HFFc6 (cell line): Measurements from ENCODE around the gene ZBTB44. TPM values are rescaled to one million over a fixed set of nuclear protein-coding genes. Genes with fewer than 3 reads are reported as not detected.
"Not testable (repeated sequence)": the region's sequence is repeated elsewhere in the genome, so short reads cannot be mapped to it uniquely, and the experiment has no call there.

Experiments
- DNase-seq: peaks from one replicate; pipeline ENCODE4 v3.0.0-alpha.2; 2018
- H3K27ac Mint-ChIP-seq: 2 replicates; pipeline ENCODE4 v1.8.0; 2020; ENCODE audit warnings: mild to moderate bottlenecking, mixed read lengths
- H3K27me3 Mint-ChIP-seq: 2 replicates; pipeline ENCODE4 v1.8.0; 2021; ENCODE audit warnings: mild to moderate bottlenecking, moderate library complexity, mixed read lengths; ENCODE audit not compliant: insufficient read depth
- H3K36me3 Mint-ChIP-seq: 2 replicates; pipeline ENCODE4 v1.8.0; 2021; ENCODE audit warnings: low read depth, mixed read lengths
- H3K4me1 Mint-ChIP-seq: 2 replicates; pipeline ENCODE4 v1.8.0; 2020; ENCODE audit warnings: low read depth, mixed read lengths
- H3K4me3 Mint-ChIP-seq: 2 replicates; pipeline ENCODE4 v1.8.0; 2020; ENCODE audit warnings: mild to moderate bottlenecking, moderate library complexity, mixed read lengths
- H3K9me3 Mint-ChIP-seq: 2 replicates; pipeline ENCODE4 v1.8.0; 2020; ENCODE audit warnings: mild to moderate bottlenecking, mixed read lengths
- total RNA-seq, 6 experiments: library from RNA; stranded (reverse); fragmentation: NEBNext Ultra II Directional; extraction: Animal tissue kit (Norgen Biotek cat#: 25700); gene quantifications; 2 replicates in 1 of 6; 3 replicates in 5 of 6; pipeline ENCODE4 v1.2.3, GENCODE V29; 2021
- TF ChIP-seq, protein P1 (sequence below): fragments of 200-600 bp; sonication (generic); IDR thresholded peaks from 2 replicates; pipeline ENCODE4 v1.5.0; 2021; ENCODE audit warnings: antibody characterized with exemption, mild to moderate bottlenecking

ZBTB44 gene
- total RNA-seq, 6 experiments from 2014 or later: 9.4 to 16.5 (median 12.4) TPM

DNA sequence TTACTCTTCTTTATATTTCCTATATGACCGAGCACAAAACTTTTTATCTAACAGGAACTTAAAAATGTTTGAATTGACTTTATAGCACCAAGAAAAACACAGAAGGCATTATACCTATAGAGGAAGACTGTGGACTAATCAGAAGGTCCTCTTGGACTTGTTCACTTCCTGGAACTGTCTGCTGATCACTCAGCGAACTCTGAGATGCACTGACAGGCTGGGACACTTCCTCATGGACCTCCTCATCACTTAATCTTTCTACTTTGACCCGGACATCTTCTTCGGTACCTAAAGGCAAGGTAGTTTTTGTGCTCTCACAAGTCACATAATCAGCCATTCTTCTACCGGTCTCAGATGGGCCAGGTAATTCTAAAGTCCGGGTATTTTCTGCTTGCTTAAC is 54.0 kb downstream of the ZBTB44 start:
- no peaks in the 10 kb centered on the region for H3K4me1 Mint-ChIP-seq
- peaks cover 14% of the 10 kb centered on the region; the same call in 1 of the 2 replicates for H3K36me3 Mint-ChIP-seq
- H3K4me3 Mint-ChIP-seq: no peak overlapping the region
- no peak for DNase-seq
- TF ChIP-seq, protein P1, sequence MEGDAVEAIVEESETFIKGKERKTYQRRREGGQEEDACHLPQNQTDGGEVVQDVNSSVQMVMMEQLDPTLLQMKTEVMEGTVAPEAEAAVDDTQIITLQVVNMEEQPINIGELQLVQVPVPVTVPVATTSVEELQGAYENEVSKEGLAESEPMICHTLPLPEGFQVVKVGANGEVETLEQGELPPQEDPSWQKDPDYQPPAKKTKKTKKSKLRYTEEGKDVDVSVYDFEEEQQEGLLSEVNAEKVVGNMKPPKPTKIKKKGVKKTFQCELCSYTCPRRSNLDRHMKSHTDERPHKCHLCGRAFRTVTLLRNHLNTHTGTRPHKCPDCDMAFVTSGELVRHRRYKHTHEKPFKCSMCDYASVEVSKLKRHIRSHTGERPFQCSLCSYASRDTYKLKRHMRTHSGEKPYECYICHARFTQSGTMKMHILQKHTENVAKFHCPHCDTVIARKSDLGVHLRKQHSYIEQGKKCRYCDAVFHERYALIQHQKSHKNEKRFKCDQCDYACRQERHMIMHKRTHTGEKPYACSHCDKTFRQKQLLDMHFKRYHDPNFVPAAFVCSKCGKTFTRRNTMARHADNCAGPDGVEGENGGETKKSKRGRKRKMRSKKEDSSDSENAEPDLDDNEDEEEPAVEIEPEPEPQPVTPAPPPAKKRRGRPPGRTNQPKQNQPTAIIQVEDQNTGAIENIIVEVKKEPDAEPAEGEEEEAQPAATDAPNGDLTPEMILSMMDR: no peak
- H3K27me3 Mint-ChIP-seq: peaks cover 2% of the 10 kb centered on the region; the same call in 1 of the 2 replicates
- no peak overlapping the region for H3K27ac Mint-ChIP-seq
- no peaks in the 10 kb centered on the region; the same call in 1 of the 2 replicates for H3K9me3 Mint-ChIP-seq

DNA sequence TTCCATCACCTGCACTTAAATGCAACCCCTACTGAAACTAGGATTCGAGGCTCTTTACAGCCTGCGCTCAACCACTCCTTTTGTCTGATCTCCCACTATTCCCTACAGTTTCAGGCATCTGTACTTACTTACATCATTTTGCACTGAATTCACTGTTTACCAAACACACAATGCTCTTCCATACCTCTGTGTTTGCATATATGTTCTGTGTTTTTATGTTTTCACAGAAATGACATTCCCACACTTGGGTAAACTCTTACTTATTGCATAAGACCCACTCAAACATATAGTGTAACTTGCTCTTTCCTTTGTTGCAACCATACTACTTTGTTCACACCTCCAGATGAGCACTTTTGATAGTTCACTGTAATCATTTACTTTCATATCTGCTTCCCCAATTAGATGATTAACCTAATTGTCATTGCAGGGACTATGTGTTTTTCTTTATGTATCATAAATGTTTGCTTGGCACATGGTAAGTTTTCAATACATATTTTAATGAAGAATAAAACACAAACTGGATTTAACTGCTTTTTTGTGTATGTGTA is 54.6 kb downstream of the ZBTB44 start:
- H3K4me1 Mint-ChIP-seq: no peaks in the 10 kb centered on the region
- TF ChIP-seq, protein P1: no peak
- no peak overlapping the region for H3K4me3 Mint-ChIP-seq
- DNase-seq: no peak
- peaks cover 14% of the 10 kb centered on the region; the same call in 1 of the 2 replicates for H3K36me3 Mint-ChIP-seq
- peaks cover 2% of the 10 kb centered on the region; the same call in 1 of the 2 replicates for H3K27me3 Mint-ChIP-seq
- no peak overlapping the region for H3K27ac Mint-ChIP-seq
- H3K9me3 Mint-ChIP-seq: no peaks in the 10 kb centered on the region; the same call in 1 of the 2 replicates

DNA sequence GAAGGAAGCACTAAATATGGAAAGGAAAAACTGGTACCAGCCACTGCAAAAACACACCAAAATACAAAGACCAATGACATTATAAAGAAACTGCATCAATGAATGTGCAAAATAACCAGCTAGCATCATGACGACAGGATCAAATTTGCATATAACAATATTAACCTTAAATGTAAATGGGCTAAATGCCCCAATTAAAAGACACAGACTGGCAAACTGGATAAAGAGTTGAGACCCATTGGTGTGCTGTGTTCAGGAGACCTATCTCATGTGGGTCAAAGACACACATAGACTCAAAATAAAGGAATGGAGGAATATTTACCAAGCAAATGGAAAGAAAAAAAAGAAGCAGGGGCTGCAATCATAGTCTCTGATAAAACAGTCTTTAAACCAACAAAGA is 63.0 kb downstream of the ZBTB44 start:
- not testable (repeated sequence) for DNase-seq, H3K27me3 Mint-ChIP-seq, H3K4me1 Mint-ChIP-seq, H3K36me3 Mint-ChIP-seq, H3K4me3 Mint-ChIP-seq, H3K27ac Mint-ChIP-seq, H3K9me3 Mint-ChIP-seq

DNA sequence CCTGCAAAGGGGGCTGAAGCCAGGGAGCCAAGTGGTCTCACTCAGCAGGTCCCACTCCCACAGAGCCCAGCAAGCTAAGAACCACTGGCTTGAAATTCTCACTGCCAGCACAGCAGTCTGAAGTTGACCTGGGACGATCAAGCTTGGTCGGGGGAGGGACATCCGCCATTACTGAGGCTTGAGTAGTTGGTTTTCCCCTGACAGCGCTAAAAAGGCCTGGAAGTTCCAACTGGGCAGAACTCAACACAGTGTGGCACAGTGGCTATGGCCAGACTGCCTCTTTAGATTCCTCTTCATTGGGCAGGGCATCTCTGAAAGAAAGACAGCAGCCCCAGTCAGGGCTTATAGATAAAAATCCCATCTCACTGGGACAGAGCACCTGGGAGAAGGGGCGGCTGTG is 64.8 kb downstream of the ZBTB44 start:
- H3K9me3 Mint-ChIP-seq, DNase-seq, H3K27ac Mint-ChIP-seq, H3K36me3 Mint-ChIP-seq, H3K4me3 Mint-ChIP-seq, H3K27me3 Mint-ChIP-seq: not testable (repeated sequence)
- peaks cover 11% of the 10 kb centered on the region for H3K4me1 Mint-ChIP-seq

DNA sequence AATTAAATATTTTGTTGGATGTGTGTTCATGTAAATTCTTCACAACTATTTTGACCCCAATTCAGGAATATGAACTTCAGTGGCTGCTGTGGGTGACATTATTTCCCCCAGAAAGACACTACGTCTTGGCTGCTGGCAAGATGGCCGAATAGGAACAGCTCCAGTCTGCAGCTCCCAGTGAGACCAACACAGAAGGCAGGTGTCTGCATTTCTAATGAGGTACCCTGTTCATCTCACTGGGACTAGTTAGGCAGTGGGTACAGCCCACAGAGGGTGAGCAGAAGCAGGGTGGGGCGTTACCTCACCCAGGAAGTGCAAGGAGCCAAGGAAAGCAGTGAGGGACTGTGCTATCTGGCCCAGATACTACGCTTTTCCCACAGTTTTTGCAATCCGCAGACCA is 65.3 kb downstream of the ZBTB44 start:
- no peaks in the 10 kb centered on the region for H3K27me3 Mint-ChIP-seq
- H3K9me3 Mint-ChIP-seq: peaks cover 10% of the 10 kb centered on the region
- H3K4me3 Mint-ChIP-seq: no peak overlapping the region
- no peak overlapping the region for H3K27ac Mint-ChIP-seq
- peaks cover 11% of the 10 kb centered on the region for H3K4me1 Mint-ChIP-seq
- no peak for DNase-seq
- TF ChIP-seq, protein P1: no peak
- peaks cover 5% of the 10 kb centered on the region for H3K36me3 Mint-ChIP-seq

DNA sequence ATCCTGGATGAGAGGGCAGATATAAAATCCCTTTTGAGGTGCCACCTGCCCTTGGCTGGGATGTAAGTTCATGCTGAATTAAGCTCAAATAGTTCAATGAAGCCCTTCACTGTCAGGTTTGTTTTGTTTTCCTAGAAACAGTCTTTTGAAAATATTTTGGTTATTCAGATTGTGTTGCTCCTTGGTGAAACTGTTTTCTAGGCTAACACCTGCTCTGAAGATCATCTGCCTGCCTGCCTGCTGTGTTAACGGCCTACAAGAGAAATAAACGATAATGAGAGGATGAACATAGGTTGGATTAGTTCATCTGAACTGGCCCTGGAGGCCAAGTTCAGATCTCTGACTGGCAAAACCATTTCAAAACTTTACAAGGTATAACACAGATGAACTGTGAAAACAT is 67.4 kb downstream of the ZBTB44 start:
- Mint-ChIP-seq H3K27me3 (no peaks in the 10 kb centered on the region), H3K9me3 (peaks cover 8% of the 10 kb centered on the region), H3K4me3 (no peak overlapping the region), H3K4me1 (peaks cover 11% of the 10 kb centered on the region), H3K36me3 (peaks cover 3% of the 10 kb centered on the region; the same call in 1 of the 2 replicates), H3K27ac (no peak overlapping the region)
- DNase-seq: no peak
- TF ChIP-seq, protein P1: no peak
